Chondrocyte (in vitro differentiated cells): ENCODE measurements around the gene ALDH3A1. TPM values are rescaled to one million over a fixed set of nuclear protein-coding genes. Genes with fewer than 3 reads are reported as not detected.
"Not testable (repeated sequence)": the region's sequence is repeated elsewhere in the genome, so short reads cannot be mapped to it uniquely, and the experiment has no call there.

ENCODE experiments used
- DNase-seq: peaks from one replicate; pipeline ENCODE4 v3.0.0; 2021; ENCODE audit warnings: mixed read lengths, low spot score
- H3K27ac Mint-ChIP-seq: one replicate; pipeline ENCODE4 v1.8.0; 2021; ENCODE audit warnings: mild to moderate bottlenecking, moderate library complexity, mixed read lengths; ENCODE audit not compliant: unreplicated experiment
- H3K27me3 Mint-ChIP-seq: 2 replicates; pipeline ENCODE4 v1.8.0; 2021; ENCODE audit warnings: low read depth, mixed read lengths
- H3K36me3 Mint-ChIP-seq: 2 replicates; pipeline ENCODE4 v1.8.0; 2021; ENCODE audit warnings: low read depth, mixed read lengths
- H3K4me1 Mint-ChIP-seq: 2 replicates; pipeline ENCODE4 v1.8.0; 2021; ENCODE audit warnings: low read depth, mild to moderate bottlenecking, mixed read lengths
- H3K4me3 Mint-ChIP-seq: one replicate; pipeline ENCODE4 v1.8.0; 2021; ENCODE audit warnings: mild to moderate bottlenecking, moderate library complexity, mixed read lengths; ENCODE audit not compliant: unreplicated experiment
- H3K9me3 Mint-ChIP-seq: 2 replicates; pipeline ENCODE4 v1.8.0; 2021; ENCODE audit warnings: low read depth, mixed read lengths
- total RNA-seq: library from RNA; stranded (reverse); gene quantifications from 3 replicates; pipeline ENCODE4 v1.2.1, GENCODE V29; 2021
- TF ChIP-seq, protein P1 (sequence below): fragments of 200-600 bp; sonication (generic); IDR thresholded peaks from 2 replicates; pipeline ENCODE4 v1.5.0; 2021; ENCODE audit warnings: antibody characterized with exemption, mild to moderate bottlenecking, moderate library complexity

Gene ALDH3A1
- total RNA-seq, 1 donor from 2014 or later = not detected

- Mint-ChIP-seq H3K4me1 (peaks cover 11% of the 10 kb centered on the region), H3K27me3 (no peaks in the 10 kb centered on the region), H3K9me3 (no peaks in the 10 kb centered on the region), H3K27ac (peak overlapping the region; percentile 36), H3K4me3 (no peak overlapping the region), H3K36me3 (peaks cover 3% of the 10 kb centered on the region)
- TF ChIP-seq, protein P1, sequence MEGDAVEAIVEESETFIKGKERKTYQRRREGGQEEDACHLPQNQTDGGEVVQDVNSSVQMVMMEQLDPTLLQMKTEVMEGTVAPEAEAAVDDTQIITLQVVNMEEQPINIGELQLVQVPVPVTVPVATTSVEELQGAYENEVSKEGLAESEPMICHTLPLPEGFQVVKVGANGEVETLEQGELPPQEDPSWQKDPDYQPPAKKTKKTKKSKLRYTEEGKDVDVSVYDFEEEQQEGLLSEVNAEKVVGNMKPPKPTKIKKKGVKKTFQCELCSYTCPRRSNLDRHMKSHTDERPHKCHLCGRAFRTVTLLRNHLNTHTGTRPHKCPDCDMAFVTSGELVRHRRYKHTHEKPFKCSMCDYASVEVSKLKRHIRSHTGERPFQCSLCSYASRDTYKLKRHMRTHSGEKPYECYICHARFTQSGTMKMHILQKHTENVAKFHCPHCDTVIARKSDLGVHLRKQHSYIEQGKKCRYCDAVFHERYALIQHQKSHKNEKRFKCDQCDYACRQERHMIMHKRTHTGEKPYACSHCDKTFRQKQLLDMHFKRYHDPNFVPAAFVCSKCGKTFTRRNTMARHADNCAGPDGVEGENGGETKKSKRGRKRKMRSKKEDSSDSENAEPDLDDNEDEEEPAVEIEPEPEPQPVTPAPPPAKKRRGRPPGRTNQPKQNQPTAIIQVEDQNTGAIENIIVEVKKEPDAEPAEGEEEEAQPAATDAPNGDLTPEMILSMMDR = no peak
- no peak for DNase-seq
Observed at GRCh38 chr17:19769946-19770652, 22.0 kb upstream of the ALDH3A1 start.

DNA sequence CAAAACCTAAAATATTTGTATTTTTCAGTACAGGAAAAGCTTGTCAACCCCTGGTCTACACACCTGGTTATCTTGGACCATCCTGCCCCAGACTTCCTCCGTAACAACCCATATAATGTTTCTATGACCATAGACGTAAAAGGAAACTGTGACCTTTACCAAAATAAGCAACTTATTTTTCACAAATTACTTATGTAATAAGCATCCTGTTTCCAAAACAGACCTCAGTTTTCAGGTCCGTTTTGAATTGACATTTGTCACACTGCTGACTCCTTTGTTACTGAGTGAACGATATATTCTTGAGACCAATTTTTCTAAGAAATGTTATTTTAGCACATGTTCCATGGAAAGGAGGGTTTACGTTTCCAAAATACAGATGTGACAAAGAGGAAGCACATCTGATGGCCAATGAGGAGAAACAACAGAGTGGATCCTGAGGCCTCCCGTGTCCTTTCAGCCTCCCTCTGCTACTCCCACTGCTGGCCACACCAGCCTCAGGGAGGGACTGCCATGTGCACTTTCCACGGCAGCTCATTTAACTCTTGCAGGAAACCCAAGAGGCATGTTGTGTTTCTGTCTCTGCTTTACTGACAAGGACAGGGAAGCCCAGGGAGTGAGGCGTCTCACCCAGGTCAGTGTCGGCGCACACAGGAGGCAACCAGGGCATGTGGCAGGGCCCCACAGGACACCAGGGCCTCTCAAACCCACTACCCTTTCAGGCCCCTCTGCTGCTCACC is 20.1 kb upstream of the ALDH3A1 start:
- TF ChIP-seq, protein P1 = no peak
- H3K27me3 Mint-ChIP-seq = no peaks in the 10 kb centered on the region
- H3K4me1 Mint-ChIP-seq = peaks cover 11% of the 10 kb centered on the region
- no peak for DNase-seq
- peaks cover 3% of the 10 kb centered on the region for H3K36me3 Mint-ChIP-seq
- H3K27ac Mint-ChIP-seq = no peak overlapping the region
- no peaks in the 10 kb centered on the region for H3K9me3 Mint-ChIP-seq
- no peak overlapping the region for H3K4me3 Mint-ChIP-seq

GRCh38 chr17:19766421-19767270 is 18.5 kb upstream of the ALDH3A1 start:
- Mint-ChIP-seq H3K36me3 (peaks cover 2% of the 10 kb centered on the region), H3K4me3 (no peak overlapping the region), H3K4me1 (peaks cover 11% of the 10 kb centered on the region), H3K9me3 (no peaks in the 10 kb centered on the region), H3K27ac (no peak overlapping the region), H3K27me3 (peaks cover 2% of the 10 kb centered on the region)
- no peak for DNase-seq
- TF ChIP-seq, protein P1 = peak; percentile 98

- DNase-seq = no peak
- Mint-ChIP-seq H3K9me3 (no peaks in the 10 kb centered on the region), H3K36me3 (peaks cover 2% of the 10 kb centered on the region), H3K27ac (no peak overlapping the region), H3K4me1 (peaks cover 11% of the 10 kb centered on the region), H3K27me3 (peaks cover 2% of the 10 kb centered on the region), H3K4me3 (no peak overlapping the region)
- TF ChIP-seq, protein P1 = no peak
Observed at GRCh38 chr17:19766016-19766415, 17.9 kb upstream of the ALDH3A1 start.

GRCh38 chr17:19763991-19764390 is 15.9 kb upstream of the ALDH3A1 start:
- H3K9me3 Mint-ChIP-seq, DNase-seq, H3K4me1 Mint-ChIP-seq, H3K27ac Mint-ChIP-seq, H3K36me3 Mint-ChIP-seq, H3K4me3 Mint-ChIP-seq, H3K27me3 Mint-ChIP-seq: not testable (repeated sequence)
